Measurements from ENCODE around the gene NUP153.
"Not testable (repeated sequence)": the region's sequence is repeated elsewhere in the genome, so short reads cannot be mapped to it uniquely, and the experiment has no call there.

NUP153 gene

GRCh38 chr6:17599877-17600526 lies 106.7 kb downstream of the NUP153 start, which contains the start of gene FAM8A1:
FAM8A1 (plus strand) TSS chr6:17600302; CDS start chr6:17600410, 108 bp downstream.
- peak; percentile 85 for DNase-seq

DNA sequence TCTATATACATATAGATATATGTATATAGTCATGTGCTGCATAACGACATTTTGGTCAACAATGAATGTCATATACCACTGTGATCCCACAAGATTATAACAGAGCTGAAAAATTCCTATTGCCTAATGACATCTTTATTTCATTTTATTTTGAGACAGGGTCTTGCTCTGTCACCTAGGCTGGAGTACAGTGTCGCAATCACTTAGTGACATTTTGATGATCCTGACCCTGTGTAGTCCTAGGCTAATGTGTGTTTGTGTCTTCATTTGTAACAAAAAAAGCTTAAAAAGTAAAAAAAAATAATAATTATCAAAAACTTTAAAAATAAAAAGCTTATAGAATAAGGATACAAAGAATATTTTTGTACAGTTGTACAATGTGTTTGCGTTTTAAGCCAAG lies 110.6 kb downstream of the NUP153 start:
- DNase-seq = no peak

DNA sequence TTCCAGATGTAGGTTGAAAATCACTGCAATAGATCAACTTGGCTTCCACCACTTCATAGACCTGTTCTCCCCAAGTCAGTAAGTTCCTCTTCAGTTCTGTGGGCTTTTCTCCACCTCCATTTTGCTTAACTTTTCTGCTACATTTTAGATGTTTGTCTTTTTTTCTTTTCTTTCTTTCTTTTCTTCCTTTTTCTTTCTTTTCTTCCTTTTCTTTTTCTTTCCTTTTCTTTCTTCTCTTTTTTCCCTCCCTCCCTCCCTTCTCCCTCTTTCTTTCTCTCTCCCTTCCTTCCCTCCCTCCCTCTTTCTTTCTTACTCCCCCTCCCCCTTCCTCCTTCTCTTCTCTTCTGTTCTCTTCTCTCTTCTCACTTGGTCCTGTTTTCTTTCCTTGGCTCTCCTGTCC lies 113.5 kb downstream of the NUP153 start:
- DNase-seq = no peak

GRCh38 chr6:17591287-17591686 lies 115.4 kb downstream of the NUP153 start:
- no peak for DNase-seq

GRCh38 chr6:17589406-17590096 lies 117.2 kb downstream of the NUP153 start:
- DNase-seq = peak; percentile 89

- no peak for DNase-seq
Observed at GRCh38 chr6:17588011-17588410, 118.7 kb downstream of the NUP153 start.

DNA sequence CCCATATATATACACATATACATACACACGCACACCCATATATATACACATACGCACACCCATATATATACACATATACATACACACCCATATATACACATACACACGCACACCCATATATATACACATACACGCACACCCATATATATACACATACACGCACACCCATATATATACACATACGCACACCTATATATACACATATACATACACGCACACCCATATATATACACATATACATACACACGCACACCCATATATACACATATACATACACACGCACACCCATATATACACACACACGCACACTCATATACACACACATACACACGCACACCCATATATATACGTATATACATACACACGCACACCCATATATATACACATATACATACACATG lies 120.1 kb downstream of the NUP153 start:
- not testable (repeated sequence) for DNase-seq

DNA sequence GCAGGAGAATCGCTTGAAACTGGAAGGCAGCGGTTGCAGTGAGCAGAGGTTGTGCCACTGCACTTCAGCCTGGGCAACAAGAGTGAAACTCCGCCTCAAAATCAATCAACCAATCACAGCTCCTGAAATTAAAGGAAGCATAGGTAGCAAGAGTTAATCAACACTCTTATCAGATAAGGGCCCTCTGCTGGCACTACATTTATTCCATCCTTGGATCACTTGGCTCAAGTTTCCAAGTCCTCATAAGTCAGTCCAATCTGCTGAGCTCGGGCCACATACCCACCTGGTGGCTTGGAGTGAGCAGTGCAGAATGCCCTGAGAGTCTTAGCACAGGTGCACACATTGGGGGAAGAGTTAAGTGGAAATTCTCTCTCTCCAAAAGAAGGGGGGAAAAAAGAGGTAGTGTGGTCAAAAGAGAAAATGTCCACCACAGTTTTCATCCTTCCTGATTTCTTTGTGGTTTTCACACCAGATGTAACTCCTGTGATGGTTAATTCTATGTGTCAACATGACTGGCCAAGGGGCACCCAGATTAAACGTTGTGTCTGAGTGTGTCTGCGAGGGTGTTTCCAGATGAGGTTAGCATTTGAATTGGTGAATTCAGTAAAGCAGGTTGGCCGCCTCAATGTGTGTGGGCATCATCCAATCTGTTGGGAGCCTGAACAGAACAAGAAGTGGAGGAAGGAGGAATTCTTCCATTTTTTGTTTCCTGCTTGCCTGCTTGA lies 120.8 kb downstream of the NUP153 start:
- DNase-seq = no peak

- peak; percentile 78 for DNase-seq
Observed at GRCh38 chr6:17584241-17584803, 122.4 kb downstream of the NUP153 start.

GRCh38 chr6:17583811-17584210 lies 122.9 kb downstream of the NUP153 start:
- no peak for DNase-seq

DNA sequence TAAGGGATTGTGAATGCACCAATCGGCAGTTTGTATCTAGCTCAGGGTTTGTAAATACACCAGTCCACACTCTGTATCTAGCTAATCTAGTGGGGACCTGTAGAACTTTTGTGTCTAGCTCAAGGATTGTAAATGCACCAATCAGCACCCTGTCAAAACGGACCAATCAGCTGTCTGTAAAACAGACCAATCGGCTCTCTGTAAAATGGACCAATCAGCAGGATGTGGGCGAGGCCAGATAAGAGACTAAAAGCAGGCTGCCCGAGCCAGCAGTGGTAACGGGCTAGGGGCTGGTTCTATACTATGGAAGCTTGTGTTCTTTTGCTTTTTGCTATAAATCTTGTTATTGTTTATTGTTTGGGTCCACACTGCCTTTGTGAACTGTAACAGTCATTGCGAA lies 125.4 kb downstream of the NUP153 start:
- not testable (repeated sequence) for DNase-seq

GRCh38 chr6:17580518-17581048 lies 126.1 kb downstream of the NUP153 start:
- DNase-seq = peak; percentile 46

DNA sequence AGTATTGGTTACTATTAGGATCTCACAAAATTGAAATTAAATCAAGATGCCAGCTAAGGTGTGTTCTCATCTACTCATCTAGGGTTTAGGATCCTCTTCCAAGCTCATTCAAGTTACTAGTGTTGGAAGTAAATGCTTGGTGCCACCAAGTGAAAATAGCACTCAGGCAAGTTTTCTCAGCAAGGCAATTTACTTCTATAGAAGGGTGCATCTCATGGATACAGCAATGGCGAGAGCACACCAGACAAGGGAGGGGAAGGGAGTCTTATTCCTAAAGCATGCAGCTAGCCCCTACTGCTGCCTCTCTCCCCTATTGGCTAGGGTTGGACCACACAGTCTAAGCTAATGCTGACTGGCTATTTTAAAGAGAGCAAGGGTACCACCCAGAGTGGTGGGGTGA lies 129.7 kb downstream of the NUP153 start:
- DNase-seq = no peak

DNA sequence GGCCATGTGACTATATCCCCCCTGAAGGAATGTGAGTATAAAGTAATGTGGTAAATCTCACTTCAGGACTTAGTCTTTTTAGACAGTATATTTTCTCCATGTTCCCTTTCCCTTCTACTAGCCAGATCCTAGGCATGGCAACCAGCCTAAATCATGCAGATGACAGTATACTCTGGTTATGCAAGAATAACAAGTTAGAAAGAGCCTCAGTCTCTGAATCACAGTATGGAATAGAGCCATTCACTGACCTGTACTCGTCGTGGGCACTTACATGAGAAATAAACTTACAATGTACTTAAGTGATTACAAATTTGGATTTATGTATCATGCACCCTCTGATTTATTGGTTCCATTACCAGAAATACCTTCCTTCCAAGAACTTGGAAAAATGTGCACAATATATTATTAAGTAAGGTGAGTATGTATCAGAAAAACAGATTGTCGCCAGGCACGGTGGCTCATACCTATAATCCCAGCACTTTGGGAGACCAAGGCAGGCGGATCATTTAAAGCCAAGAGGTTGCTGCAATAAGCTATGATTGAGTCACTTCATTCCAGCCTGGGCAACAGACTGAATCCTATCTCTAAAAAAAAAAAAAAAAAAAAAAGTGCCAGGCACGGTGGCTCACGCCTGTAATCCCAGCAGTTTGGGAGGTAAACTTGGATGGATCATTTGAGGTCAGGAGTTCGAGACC lies 131.7 kb downstream of the NUP153 start:
- DNase-seq = peak; percentile 81

DNA sequence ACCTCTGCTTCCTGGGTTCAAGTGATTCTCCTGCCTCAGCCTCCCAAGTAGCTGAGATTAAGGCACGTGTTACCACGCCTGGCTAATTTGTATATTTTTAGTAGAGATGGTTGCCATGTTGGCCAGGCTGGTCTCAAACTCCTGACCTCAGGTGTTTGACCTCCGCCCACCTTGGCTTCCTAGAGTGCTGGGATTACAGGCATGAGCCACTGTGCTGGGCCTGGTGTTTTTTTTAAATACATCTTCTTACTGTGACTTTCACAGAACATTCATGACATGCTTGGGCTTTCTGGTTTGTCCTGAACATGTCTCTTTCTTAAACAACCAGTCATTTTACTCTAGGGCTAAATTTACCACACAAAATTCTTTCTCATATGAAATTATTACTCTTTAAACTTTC lies 141.3 kb downstream of the NUP153 start:
- no peak for DNase-seq
